ENCODE measurements around the gene SAPCD2. TPM values are rescaled to one million over a fixed set of nuclear protein-coding genes. Genes with fewer than 3 reads are reported as not detected.
"Not testable (repeated sequence)": the region's sequence is repeated elsewhere in the genome, so short reads cannot be mapped to it uniquely, and the experiment has no call there.

SAPCD2 gene
- total and polyA plus RNA-seq, 10 donors = 0.76 to 6.5 (median 2.4) TPM

GRCh38 chr9:137063311-137064026 is 6.9 kb downstream of the SAPCD2 start:
- intact Hi-C loops (cut with DNase I; ENCODE audit: low total_unique reads) = loop anchor here (10.0 kb wide), 1 partner anchor 279 kb away; no protein-coding TSS in a partner anchor
- Histone ChIP-seq H3K9me3 (no peaks in the 10 kb centered on the region), H3K4me3 (no peak overlapping the region), H3K27ac (no peak overlapping the region), H3K27me3 (replicated peaks in 1 of 7) (peaks cover 0 to 5% (median 0%) of the 10 kb centered on the region in 7 donors), H3K4me1 (peaks cover 2 to 30% (median 16%) of the 10 kb centered on the region in 6 donors), H3K36me3 (peaks cover 0 to 5% (median 0%) of the 10 kb centered on the region in 6 donors)
- DNase-seq = no peak
- TF ChIP-seq POLR2A (IDR thresholded peaks at IDR 0.05) (no peak), CTCF (IDR thresholded peaks at IDR 0.05 in 8 of 11, conservative IDR thresholded peaks at IDR 0.05 in 3 of 11) (no peak), POLR2AphosphoS5 (IDR thresholded peaks at IDR 0.05) (no peak)
- 75 to 88% (median 87%) methylated on average over 8 to 26 of the region's 26 CpGs for WGBS, 5 donors

GRCh38 chr9:137062798-137063197 is 7.6 kb downstream of the SAPCD2 start:
- 86 to 100% (median 95%) methylated on average over 2 to 9 of the region's 9 CpGs for WGBS, 5 donors
- intact Hi-C loops (cut with DNase I; ENCODE audit: low total_unique reads) = loop anchor here (10.0 kb wide), 1 partner anchor 278 kb away; no protein-coding TSS in a partner anchor
- not testable (repeated sequence) for DNase-seq; H3K9me3 ChIP-seq; H3K36me3 ChIP-seq; H3K4me3 ChIP-seq; H3K27me3 ChIP-seq (replicated peaks in 1 of 7); H3K27ac ChIP-seq
- peaks cover 2 to 28% (median 11%) of the 10 kb centered on the region in 6 donors for H3K4me1 ChIP-seq

- peaks cover 0 to 5% (median 0%) of the 10 kb centered on the region in 6 donors for H3K36me3 ChIP-seq
- H3K9me3 ChIP-seq = no peaks in the 10 kb centered on the region
- H3K4me1 ChIP-seq = peaks cover 2 to 23% (median 8%) of the 10 kb centered on the region in 6 donors
- WGBS, 5 donors = 76 to 96% (median 81%) methylated on average over 15 of the region's 15 CpGs
- intact Hi-C loops (cut with DNase I; ENCODE audit: low total_unique reads) = loop anchor here (10.0 kb wide), 1 partner anchor 278 kb away; no protein-coding TSS in a partner anchor
- no peak for TF ChIP-seq POLR2A (IDR thresholded peaks at IDR 0.05)
- TF ChIP-seq POLR2AphosphoS5 (IDR thresholded peaks at IDR 0.05) = no peak
- TF ChIP-seq CTCF (IDR thresholded peaks at IDR 0.05 in 8 of 11, conservative IDR thresholded peaks at IDR 0.05 in 3 of 11) = no peak
- H3K27ac ChIP-seq = no peak overlapping the region
- H3K27me3 ChIP-seq (replicated peaks in 1 of 7) = peaks cover 0 to 5% (median 0%) of the 10 kb centered on the region in 7 donors
- H3K4me3 ChIP-seq = no peak overlapping the region
- no peak for DNase-seq
Measured at GRCh38 chr9:137062384-137062783, 8.0 kb downstream of the SAPCD2 start.

- DNase-seq = no peak
- no peak overlapping the region for H3K4me3 ChIP-seq
- no peak overlapping the region for H3K27ac ChIP-seq
- WGBS, 5 donors = 68 to 84% (median 78%) methylated on average over 9 of the region's 9 CpGs
- H3K27me3 ChIP-seq (replicated peaks in 1 of 7) = peaks cover 0 to 18% (median 11%) of the 10 kb centered on the region in 7 donors
- no peaks in the 10 kb centered on the region for H3K9me3 ChIP-seq
- intact Hi-C loops (cut with DNase I; ENCODE audit: low total_unique reads) = no loop called here
- TF ChIP-seq POLR2A (IDR thresholded peaks at IDR 0.05) (no peak), POLR2AphosphoS5 (IDR thresholded peaks at IDR 0.05) (no peak), CTCF (IDR thresholded peaks at IDR 0.05 in 8 of 11, conservative IDR thresholded peaks at IDR 0.05 in 3 of 11) (no peak)
- no peaks in the 10 kb centered on the region for H3K36me3 ChIP-seq
- H3K4me1 ChIP-seq = peaks cover 5 to 34% (median 17%) of the 10 kb centered on the region in 6 donors
Measured at GRCh38 chr9:137058521-137059234, 11.7 kb downstream of the SAPCD2 start.

Data from spleen (tissue), 11 donors.